GM20431 (cell line): ENCODE results near the gene LCAT.
"Not testable (repeated sequence)": the region's sequence is repeated elsewhere in the genome, so short reads cannot be mapped to it uniquely, and the experiment has no call there.

Experiments used
- in situ Hi-C: fragments of 300-500 bp; cut with MseI, MboI; formaldehyde crosslinking; loops from one replicate; pipeline ENCODE4 v1.15.0; 2020; ENCODE audit warnings: low sequenced_read_pairs; ENCODE audit not compliant: unreplicated experiment

The LCAT gene

GRCh38 chr16:67943619-67944504, at the start of gene LCAT:
Gene LCAT, minus strand, starts transcription at chr16:67944120. Its CDS starts 19 bp downstream, at chr16:67944101.
- in situ Hi-C loops = no loop called here

- in situ Hi-C loops = no loop called here
These were observed 49.5 kb upstream of the LCAT start for GRCh38 chr16:67993207-67994039.

GRCh38 chr16:67992661-67993206, 48.8 kb upstream of the LCAT start:
- in situ Hi-C loops = no loop called here

GRCh38 chr16:67990018-67990386, 46.1 kb upstream of the LCAT start:
- in situ Hi-C loops = no loop called here

- in situ Hi-C loops = no loop called here
These were observed 45.5 kb upstream of the LCAT start for GRCh38 chr16:67989322-67990017.

- in situ Hi-C loops = no loop called here
These were observed 44.8 kb upstream of the LCAT start for GRCh38 chr16:67988675-67989074.

- in situ Hi-C loops = no loop called here
These were observed 43.7 kb upstream of the LCAT start for GRCh38 chr16:67987460-67988160.

GRCh38 chr16:67986949-67987348, 43.0 kb upstream of the LCAT start:
- in situ Hi-C loops = no loop called here

GRCh38 chr16:67982011-67982696, 38.2 kb upstream of the LCAT start:
- in situ Hi-C loops = no loop called here

- in situ Hi-C loops = no loop called here
These were observed 36.2 kb upstream of the LCAT start, which contains the start of gene DPEP3 for GRCh38 chr16:67979955-67980678. Gene DPEP3, minus strand, starts transcription at chr16:67980499. Its CDS starts 119 bp downstream, at chr16:67980380.

- in situ Hi-C loops = no loop called here
These were observed 33.7 kb upstream of the LCAT start for GRCh38 chr16:67977469-67978227.

- in situ Hi-C loops = no loop called here
These were observed 33.1 kb upstream of the LCAT start for GRCh38 chr16:67977005-67977404.

GRCh38 chr16:67976205-67976604, 32.3 kb upstream of the LCAT start:
- in situ Hi-C loops = no loop called here

GRCh38 chr16:67975321-67976105, 31.6 kb upstream of the LCAT start:
- in situ Hi-C loops = no loop called here

GRCh38 chr16:67972285-67972684, 28.4 kb upstream of the LCAT start:
- in situ Hi-C loops = not testable (repeated sequence)

GRCh38 chr16:67971111-67971510, 27.2 kb upstream of the LCAT start:
- in situ Hi-C loops = no loop called here
